Stimulated activated CD4-positive, alpha-beta T cell treated with anti-CD3 and anti-CD28 coated beads, TNF-alpha, amount 100 ng/mL, for 24 hours (primary cell): Measurements from ENCODE around the gene SET.
"Not testable (repeated sequence)": the region's sequence is repeated elsewhere in the genome, so short reads cannot be mapped to it uniquely, and the experiment has no call there.

ENCODE experiments used
- DNase-seq, 3 experiments: peaks; one replicate each; pipeline ENCODE4 v3.0.0-alpha.2; 2020; ENCODE audit warnings: low read depth in 3 of 3

Gene SET

GRCh38 chr9:128687453-128687852, 1.6 kb upstream of the SET start:
- DNase-seq: no peak

- peak in 2 of 3 experiments; percentile 25 to 45 for DNase-seq
These were observed 312 bp downstream of the SET start for GRCh38 chr9:128689293-128689774.

- peak in 2 of 3 experiments; percentile 21 to 39 for DNase-seq
These were observed 1.0 kb downstream of the SET start for GRCh38 chr9:128689820-128690683.

- no peak for DNase-seq
These were observed 1.6 kb downstream of the SET start for GRCh38 chr9:128690684-128691034.

GRCh38 chr9:128693738-128694137, 4.7 kb downstream of the SET start:
- DNase-seq: not testable (repeated sequence)

GRCh38 chr9:128694344-128694743, 5.3 kb downstream of the SET start:
- DNase-seq: no peak

- no peak for DNase-seq
These were observed 8.1 kb downstream of the SET start for GRCh38 chr9:128696923-128697707.

- DNase-seq: not testable (repeated sequence)
These were observed 10.2 kb downstream of the SET start for GRCh38 chr9:128699096-128699795.

- no peak for DNase-seq
These were observed 12.3 kb downstream of the SET start for GRCh38 chr9:128701227-128701854.

GRCh38 chr9:128702445-128702948, 13.5 kb downstream of the SET start, which contains the start of gene PKN3:
PKN3 (plus strand) TSS chr9:128702503; CDS start chr9:128702916, 413 bp downstream.
- peak; percentile 71 to 90 (median 74) for DNase-seq

- DNase-seq: peak in 1 of 3 experiments; percentile 44
These were observed 14.1 kb downstream of the SET start for GRCh38 chr9:128702949-128703615.

GRCh38 chr9:128703616-128704355, 14.8 kb downstream of the SET start:
- no peak for DNase-seq

- DNase-seq: no peak
These were observed 15.3 kb downstream of the SET start for GRCh38 chr9:128704356-128704670.

GRCh38 chr9:128705051-128705965, 16.3 kb downstream of the SET start:
- no peak for DNase-seq

GRCh38 chr9:128706045-128706444, 17.0 kb downstream of the SET start:
- no peak for DNase-seq

- DNase-seq: no peak
These were observed 17.8 kb downstream of the SET start for GRCh38 chr9:128706671-128707381.

GRCh38 chr9:128707446-128707845, 18.4 kb downstream of the SET start:
- no peak for DNase-seq
